ENCODE results near the gene ARHGAP45.

The ARHGAP45 gene

DNA sequence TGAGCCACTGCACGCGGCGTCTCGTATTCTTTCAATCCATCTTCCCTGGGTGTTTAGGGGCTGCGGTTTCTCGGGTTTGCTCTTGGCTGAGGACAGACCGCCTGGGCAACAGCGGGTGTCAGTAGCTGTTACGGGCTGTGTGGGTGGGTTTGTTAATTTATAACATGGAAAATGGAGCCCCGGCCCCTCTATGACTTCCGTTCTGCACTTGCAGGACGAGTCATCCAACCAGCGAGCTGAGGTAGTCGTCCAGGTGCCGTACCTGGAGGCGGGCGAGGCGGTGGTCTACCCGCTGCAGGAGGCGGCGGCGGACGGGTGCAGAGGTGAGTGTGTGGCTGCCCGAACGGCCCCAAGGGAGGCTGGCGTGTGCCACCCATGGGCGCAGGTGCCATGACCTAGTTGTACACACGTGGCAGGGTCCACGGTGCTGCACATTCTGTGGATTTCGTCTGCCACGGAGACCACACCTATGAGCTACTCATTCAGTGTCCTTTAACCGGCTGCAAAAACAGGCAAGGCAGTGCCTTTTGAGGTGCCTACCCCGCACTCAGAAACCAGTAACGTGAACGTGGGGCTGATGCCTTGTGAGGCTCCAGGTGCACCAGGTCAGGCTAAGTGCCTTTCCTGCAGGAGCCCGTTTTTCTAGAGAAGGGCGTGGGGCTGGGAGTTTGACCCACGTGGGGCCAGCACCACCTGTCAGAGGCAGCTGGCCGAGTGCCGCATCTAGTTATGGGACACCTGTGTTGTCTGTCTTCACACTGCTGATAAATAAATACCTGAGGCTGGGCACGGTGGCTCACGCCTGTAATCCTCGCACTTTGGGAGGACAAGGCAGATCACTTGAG, 17.3 kb downstream of the ARHGAP45 start:
- no peak for DNase-seq (ENCODE audit: extremely low read depth in 1 of 2, low read depth in 1 of 2)

DNA sequence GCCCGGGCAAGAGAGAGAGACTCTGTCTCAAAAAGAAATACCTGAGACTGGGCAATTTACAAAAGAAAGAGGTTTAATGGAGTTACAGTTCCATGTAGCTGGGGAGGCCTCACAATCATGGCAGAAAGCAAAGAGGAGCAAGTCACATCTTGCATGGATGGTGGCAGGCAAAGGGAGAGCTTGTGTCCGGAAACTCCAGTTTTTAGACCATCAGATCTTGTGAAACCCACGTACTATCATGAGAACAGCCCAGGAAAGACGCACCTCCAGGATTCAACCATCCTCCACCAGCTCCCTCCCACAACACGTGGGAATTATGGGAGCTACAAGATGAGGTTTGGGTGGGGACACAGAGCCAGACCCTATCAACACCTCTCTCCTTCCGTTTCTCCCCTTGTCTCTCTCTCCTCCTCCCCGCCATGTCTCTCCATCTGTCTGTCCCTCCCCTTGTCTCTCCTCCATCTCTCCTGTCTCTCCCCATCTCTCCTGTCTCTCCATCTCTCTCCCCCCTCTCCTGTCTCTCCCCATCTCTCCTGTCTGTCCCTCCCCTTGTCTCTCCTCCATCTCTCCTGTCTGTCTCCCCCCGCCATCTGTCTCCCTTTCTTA, 18.2 kb downstream of the ARHGAP45 start:
- no peak for DNase-seq (ENCODE audit: extremely low read depth in 1 of 2, low read depth in 1 of 2)

DNA sequence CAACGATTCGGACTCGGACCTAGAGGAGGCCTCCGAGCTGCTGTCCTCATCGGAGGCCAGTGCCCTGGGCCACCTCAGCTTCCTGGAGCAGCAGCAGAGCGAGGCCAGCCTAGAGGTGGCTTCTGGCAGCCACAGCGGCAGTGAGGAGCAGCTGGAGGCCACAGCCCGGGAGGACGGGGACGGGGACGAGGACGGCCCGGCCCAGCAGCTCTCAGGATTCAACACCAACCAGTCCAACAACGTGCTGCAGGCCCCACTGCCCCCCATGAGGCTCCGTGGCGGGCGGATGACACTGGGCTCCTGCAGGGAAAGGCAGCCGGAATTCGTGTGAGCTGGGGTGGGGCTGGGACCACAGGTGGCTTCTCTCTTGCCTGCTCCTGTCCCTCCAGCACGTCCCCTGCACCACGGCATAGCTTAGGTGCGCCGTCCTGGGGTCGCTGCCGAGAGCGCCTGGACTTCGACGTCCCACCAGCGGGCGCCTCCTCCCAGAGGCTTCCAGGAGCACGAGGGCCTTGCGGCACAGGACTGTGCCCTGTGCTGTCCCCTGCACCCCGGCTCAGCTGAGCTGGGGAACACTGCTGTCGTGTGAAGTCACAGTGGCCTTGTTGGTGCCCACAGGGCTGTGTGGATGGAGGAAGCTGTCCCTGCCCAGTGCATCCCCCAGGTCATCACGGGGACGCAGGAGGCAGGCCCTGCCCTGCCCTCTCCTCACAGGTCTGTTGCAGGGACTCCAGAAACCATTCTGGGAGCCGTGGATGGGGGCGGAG, 18.9 kb downstream of the ARHGAP45 start:
- no peak for DNase-seq (ENCODE audit: extremely low read depth in 1 of 2, low read depth in 1 of 2)

DNA sequence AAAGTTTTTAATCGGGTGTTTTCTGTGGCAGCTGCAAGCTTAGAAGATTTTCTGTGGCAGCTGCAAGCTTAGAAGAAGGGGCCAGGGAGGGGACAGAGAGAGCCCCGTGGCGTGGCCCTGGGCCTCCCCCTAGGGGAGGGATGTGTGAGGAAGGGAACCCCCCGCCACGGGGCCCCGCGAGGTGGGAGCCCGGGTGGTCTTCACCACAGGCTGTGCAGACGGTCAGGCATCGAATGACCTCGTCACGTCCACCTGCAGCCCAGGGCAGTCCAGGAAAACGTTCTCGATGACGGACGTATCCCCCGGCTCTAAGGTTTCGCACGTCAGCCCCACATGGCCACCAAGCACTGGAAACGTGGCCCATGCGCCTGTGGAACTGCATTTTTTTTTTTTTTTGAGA, 19.6 kb downstream of the ARHGAP45 start:
- no peak for DNase-seq (ENCODE audit: extremely low read depth in 1 of 2, low read depth in 1 of 2)

DNA sequence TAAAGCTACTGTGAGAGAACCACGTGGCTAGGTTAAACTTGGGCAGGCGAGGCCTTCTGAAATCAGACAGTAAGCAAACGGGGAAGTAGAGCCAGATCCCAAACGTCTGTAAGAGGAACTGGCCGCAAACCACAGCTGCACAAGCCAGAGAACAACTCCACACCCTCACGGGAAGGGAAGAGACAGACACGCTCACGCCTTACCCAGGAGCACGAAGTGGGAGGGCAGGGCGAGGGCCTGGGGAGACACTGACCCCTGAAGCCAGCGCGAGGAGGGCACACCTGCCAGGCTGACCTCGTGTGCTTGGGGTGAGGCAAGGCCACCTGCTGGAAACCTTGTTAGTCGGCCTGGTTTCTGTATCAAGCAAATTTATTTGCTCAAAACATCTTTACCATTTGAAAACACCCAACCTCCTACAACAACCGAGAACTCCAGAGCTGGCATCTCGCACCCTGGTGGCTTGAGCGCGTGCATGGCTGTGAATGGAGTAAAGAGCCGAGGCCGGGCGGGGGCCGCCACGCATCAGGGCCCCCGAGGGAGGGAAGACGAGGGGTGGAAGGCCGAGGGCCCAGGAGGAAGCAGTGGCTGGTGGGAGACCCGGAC, 20.9 kb downstream of the ARHGAP45 start:
- DNase-seq (ENCODE audit: extremely low read depth in 1 of 2, low read depth in 1 of 2) = no peak

DNA sequence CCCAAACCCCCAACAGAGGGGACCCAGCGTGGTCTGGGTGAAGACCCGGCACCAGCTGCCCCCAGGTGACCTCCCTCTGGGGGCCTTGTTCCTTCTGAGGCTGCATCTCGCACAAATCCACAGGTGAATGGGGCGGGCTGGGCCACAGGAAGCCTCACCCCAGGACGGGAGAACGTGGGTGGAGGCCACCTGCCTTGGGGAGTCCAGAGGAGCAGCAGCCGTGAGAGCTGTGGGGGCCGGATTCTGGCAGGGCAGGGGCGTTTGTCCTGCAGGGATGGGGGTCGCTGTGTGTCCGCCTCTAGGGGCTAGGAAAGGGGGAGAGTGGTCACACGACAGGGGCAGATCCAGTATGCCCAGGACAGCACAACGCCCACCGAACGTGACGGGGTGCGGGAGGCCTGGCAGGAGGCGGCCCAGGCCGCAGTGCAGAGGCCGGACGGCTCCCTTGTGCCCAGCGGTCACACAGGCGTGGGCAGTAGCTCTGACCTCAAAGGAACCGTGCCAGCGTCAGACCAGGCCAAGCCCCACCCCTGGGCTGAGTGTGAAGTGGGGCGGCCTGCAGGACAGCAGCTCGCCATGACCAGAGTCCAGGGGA, 21.5 kb downstream of the ARHGAP45 start:
- no peak for DNase-seq (ENCODE audit: extremely low read depth in 1 of 2, low read depth in 1 of 2)

DNA sequence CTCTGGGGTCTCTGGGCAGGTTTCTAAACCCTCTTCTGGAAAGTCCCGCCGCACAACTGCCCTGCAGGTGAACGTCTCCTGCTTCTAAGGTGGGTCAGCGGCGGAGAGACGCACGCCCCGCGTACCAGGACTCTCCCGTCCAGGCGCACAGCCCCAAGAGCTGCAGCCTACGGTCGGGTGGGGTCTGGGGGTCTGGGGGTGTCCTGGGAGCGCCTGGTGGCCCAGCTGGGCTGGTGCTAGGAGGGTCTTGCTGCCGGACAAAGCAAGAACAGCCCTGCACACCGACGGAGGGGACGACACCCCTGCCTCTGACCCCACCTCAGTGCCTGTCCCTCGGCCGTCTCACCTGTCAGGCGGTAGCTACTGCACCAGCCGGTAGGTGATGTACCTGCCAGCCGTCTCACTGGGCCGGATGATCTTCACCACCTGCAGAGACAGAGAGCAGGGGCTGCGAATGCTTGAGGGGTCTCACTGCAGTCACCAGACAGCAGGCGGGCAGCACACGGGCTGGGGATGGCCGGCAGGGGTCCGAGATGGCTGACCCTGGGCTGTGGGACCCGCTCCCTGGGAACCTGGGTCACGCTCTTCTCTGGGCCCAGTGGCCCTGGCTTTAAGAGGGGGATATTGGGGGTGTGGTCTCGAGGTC, 22.3 kb downstream of the ARHGAP45 start:
- DNase-seq (ENCODE audit: extremely low read depth in 1 of 2, low read depth in 1 of 2) = no peak

DNA sequence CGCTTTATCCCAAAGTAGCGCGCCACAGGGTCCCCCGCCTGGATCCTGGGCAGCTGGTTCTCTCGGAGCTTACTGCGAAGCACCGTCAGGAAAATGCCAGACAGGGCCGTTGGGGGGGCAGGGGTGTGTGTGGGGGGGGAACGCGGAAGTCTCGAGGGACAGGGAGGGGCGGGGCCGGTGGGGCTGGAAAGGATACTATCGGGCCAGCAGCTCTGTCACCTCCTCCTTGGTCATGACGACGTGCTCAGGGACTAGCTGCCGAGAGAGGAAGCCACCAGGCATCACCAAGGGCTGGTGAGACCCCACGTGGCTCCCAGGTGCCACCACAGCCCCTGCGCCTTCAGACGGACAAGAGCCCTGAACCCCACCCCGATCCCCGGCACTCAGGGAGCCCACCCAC, 22.9 kb downstream of the ARHGAP45 start:
- no peak for DNase-seq (ENCODE audit: extremely low read depth in 1 of 2, low read depth in 1 of 2)

DNA sequence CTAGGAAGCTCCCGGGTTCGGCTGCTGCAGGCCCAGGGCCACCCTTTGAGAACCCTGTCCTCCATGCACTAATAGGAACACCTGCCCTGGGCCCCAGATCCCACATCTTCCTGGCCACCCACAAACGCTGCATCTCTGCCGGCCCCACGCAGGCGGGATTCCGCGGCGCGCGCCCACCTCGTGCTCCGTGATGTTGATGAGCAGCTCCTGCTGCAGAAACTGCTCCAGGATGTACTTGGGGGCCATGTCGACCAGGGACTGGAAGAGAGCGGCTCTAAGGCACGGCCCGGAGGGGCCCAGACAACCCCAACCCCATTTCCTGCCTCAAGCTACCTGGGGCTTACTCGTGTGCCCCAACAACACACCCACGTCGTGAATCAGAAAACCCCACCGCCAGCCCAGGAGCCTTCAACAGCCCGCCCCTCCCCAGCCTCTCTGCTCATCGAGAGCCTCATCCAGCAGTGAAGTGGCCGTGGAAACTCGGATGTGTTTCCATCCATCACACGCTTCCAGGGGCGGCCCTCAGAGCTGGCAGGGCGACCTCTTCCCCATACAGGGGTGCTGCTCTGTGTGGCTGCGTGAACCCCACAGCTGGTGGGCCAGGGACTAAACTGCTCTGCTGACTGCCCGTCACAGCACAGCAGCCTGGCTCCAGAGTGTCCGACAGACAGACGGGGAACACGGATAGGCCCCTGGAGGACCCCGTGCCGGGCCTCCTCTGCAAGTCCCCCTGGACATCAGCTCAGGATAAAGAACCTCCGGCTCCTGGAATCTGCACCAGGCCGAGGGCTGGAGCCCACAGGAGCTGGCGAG, 24.0 kb downstream of the ARHGAP45 start:
- peak in 1 of 2 donors; percentile 70 for DNase-seq (ENCODE audit: extremely low read depth in 1 of 2, low read depth in 1 of 2)

DNA sequence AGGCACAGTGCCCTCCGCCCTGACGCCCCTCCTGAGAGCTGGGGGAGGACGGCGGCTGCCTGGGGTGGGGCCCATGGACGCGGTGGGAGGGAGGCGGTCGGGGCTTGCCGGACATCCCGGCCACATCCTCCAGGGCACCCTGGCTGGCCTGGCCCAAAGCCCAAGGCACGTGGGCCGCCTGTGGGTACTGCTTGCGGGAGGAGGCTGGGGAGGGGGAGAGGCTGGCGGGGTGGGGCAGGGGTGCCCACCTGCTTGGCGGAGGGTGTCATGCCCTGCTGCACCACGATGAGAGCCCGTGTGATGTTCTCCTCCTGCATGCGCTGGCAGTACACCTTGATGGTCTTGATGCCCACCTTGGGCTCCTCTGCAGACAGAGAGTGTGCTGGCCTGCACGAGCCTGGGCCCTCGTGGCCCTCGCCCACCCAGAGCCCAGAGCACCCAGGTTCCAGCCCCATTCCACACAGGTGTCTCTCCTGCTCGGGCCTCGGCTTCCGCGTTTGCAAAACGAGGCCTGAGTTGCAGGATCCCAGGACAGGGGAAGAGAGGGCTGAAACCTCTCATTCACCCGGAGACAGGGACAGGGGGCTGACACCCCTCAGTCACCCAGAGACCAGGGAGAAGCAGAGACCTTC, 24.7 kb downstream of the ARHGAP45 start:
- no peak for DNase-seq (ENCODE audit: extremely low read depth in 1 of 2, low read depth in 1 of 2)

DNA sequence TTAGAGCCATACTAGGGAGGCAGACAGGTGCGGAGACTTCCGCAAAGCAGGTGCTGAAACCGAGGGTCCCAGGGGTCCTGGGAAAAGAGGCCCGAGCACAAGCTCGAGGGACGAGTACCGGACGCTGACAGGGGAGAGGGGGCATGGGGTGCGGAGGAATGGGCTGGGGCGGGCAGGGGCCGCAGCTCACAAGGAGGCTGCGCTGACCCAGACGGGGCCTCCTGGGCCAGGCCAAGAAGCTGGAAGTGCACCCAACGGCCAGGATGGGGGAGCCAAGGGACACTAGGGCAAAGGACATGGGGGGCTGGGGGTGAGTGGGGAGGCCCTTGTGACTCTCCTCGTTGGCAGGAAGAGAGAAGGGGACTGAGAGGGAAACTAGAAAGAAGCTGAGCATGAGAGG, 26.4 kb downstream of the ARHGAP45 start:
- no peak for DNase-seq (ENCODE audit: extremely low read depth in 1 of 2, low read depth in 1 of 2)

DNA sequence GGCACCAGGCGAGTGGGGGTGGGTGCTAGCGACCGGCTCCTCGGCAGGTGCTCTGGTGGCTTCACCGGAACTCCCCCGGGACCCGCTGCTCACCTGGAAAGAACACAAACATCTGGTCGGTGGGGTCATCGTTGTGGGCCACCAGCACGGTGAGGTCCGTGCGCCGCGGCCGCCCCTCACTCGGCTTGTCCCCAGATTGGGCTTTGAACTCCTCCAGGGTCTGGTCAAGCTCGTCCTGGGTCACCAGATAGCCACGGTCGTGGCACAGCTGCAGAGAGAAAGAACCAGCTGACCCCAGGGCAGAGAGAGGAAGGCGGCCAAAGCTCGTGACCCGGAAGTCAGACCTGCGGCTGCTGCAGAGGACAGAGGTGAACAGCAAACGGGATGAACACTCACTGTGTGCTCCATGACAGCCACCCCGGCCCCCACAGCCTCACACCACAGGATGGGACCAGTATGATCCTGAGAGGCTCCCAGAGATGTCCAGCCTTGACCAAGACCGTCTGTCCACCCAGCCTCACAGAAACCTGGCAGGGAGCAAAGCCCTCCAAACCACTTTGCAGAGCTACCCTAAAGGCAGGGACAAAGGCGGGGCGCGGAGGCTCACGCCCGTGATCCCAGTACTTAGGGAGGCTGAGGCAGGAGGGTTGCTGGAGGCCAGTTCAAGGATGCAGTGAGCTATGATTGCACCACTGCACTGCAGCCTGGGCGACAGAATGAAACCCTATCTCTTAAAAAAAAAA, 27.0 kb downstream of the ARHGAP45 start:
- no peak for DNase-seq (ENCODE audit: extremely low read depth in 1 of 2, low read depth in 1 of 2)

DNA sequence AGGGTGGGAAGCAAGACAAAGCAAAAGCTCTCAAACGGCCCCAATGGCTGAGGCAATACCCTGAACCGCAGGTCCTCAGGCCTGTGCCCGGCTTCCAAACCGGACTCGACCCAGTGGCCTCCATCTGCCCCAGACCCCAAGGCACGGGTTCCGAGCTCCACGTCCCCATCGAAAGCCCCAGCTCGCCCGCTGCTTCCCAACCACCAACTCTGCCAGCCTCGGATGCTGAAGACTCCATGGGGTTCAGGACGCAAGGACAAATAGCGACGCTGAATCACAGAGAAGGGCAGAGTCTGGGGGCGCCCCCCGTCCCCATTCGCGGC, 27.6 kb downstream of the ARHGAP45 start:
- DNase-seq (ENCODE audit: extremely low read depth in 1 of 2, low read depth in 1 of 2) = no peak

DNA sequence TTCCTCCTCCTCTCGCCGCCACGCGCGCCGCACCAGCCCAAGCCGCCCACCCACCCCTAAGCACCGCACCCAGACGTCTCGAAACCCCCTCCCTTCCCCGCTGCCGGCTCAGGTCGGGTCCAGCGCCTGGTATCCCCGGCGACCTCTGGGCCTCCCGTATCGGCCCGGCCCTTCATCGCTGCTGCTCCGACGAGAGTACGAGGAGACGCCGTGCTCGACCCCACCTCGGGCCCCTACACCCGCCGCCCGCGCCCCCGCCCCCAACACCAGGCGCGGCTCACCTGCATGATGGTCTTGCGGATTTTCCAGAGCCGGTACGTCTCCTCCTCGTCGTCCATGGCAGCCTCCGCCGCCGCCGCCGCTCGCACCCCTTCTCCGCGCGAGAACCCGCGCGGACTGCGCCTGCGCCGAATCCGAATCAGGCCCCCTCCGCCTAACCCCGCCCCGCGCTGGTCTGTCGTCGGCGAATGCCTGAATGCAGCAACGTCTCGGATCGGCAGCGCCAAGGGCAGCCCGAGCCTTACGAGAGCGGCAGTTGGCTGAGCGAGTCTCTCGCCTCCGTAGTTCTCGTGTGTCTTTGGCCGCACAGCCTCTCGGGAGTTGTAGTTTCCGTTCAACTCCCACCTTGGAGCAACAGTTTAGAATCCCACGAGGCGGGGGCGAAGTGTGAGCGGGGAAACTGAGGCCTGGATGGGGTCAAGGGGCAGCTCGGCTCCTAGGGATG, 28.2 kb downstream of the ARHGAP45 start, which contains the start of gene POLR2E:
Gene POLR2E (minus strand): TSS at position 398 of the 724 bp plus-strand sequence. CDS start 60 bp downstream, at position 338.
- DNase-seq (ENCODE audit: extremely low read depth in 1 of 2, low read depth in 1 of 2) = peak; percentile 94

DNA sequence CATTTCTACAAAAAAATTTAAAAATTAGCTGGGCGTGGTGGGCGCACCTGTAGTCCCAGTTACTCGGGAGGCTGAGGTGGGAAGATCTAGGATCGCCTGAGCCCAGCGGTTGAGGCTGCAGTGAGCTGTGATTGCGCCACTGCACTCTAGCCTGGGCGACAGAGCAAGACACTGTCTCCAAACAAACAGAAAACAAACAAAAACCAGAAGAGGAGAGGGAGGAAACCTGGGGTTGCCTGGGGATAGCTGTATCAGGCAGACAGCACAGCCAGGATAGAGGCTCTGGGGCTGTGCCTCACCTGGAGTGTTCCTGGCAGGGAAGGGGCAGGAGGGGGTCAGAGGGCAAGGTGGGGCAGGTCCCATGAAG, 30.8 kb downstream of the ARHGAP45 start:
- DNase-seq (ENCODE audit: extremely low read depth in 1 of 2, low read depth in 1 of 2) = no peak

DNA sequence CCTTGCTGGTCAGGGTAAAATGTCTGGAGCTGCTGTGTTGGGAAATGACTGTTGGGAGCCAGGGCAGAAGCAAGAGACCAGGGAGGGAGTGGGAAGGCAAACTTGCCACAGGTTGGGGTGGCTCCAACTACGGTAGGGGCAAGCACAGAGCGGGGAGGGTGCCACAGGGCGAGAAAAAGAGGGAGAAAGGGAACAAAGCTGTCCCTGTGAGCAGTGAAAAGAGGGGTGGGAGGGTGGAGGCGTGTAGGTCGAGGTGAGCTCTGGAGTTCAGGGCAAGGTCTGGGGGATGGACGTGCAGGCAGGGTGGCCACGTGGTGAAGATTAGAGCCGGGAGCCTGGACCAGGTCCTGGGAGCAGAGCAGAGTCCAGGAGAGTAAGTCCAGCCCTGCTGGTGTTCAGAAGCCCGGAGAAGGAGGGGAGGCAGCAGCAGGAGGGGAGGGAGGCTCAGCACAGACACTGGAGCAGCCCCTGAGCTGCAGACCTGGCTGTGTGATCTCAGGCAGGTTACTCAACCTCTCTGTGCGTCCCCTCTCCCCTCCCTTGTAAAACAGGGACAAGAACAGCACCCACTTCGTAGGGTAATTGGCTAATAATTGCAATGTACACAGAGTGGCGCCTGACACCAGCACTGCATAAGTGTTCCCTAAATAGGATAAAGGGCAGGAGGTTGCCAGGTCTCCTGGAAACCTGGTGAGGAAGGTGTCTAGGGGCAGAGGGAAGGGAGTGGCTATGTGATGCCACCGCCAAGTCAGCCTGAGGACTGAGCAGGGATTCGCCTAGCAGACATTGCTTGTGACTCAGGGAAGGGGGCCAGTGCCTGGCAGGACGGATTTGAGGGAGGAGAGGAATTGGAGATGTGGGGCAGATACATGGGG, 31.4 kb downstream of the ARHGAP45 start:
- DNase-seq (ENCODE audit: extremely low read depth in 1 of 2, low read depth in 1 of 2) = no peak

DNA sequence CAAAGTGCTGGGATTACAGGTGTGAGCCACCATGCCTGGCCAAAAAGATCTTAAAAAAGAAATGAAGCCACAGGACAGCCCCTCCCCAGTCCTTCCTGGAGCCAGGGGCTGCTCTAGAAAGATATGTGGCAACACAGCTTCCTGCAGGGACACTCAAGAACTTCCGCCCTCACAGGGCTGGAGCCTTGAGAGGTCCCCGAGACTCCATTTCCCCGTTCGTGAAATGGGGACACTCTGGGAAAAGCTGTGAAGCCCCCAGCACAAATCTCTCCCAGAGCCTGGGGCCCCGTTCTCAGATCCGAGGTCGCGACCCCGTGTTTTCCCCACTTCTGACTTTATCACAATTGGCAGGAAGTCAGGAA, 34.4 kb downstream of the ARHGAP45 start:
- no peak for DNase-seq (ENCODE audit: extremely low read depth in 1 of 2, low read depth in 1 of 2)
